ENCODE measurements around the gene DNAJC28. TPM values are rescaled to one million over a fixed set of nuclear protein-coding genes. Genes with fewer than 3 reads are reported as not detected.
A peak's percentile ranks its signal among the peaks of the same experiment; 100 is the strongest.
"Not testable (repeated sequence)": the region's sequence is repeated elsewhere in the genome, so short reads cannot be mapped to it uniquely, and the experiment has no call there.

The DNAJC28 gene
- total RNA-seq, 1 donor from 2014 or later: 0.99 TPM

GRCh38 chr21:33481314-33481943 lies 10.1 kb downstream of the DNAJC28 start:
- no peak for DNase-seq (ENCODE audit: low read depth in 2 of 2)

GRCh38 chr21:33480481-33481103 lies 10.9 kb downstream of the DNAJC28 start:
- DNase-seq (ENCODE audit: low read depth in 2 of 2): no peak

GRCh38 chr21:33479679-33480480 lies 11.6 kb downstream of the DNAJC28 start, which contains the start of gene TMEM50B:
TSS of gene TMEM50B (minus strand) at chr21:33479974. CDS start at chr21:33468885, 11,089 bp downstream.
- DNase-seq (ENCODE audit: low read depth in 2 of 2): peak; percentile 97 to 98

DNA sequence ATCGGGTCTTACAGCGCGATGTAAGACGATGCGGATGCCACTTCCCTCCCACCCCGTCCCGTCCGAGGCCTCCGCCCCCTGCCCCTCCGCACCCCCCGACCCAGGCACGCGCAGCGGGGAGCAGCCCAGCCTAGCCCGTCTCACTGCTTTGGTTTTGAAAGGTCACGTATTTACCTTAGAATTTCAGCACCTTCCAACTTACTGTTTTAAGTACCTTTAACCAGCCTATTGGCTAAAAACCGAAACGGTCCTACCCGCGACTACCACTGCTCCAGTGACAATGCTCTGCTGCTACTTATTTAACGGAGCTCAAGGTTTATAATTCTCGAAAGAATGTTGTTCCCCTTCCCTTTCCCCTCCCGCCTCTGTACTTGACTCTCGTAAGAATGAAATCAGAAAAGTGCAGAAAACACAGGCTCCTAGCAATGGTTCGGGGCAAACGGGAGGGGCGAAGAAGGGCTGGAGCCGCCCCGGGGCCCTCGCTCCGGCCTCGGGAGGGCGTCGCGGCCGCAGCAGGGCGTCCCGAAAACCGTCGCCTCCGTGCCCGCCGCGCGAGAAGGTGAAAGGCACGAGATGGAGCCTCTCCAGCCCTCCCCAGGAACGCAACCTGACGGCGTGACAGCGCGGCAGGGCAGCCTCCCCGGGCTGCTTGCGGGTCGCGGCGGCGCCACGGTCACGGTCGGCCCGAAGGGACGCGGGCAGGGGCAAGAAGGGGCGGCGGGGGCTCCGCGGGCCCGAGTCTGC lies 12.4 kb downstream of the DNAJC28 start:
- DNase-seq (ENCODE audit: low read depth in 2 of 2): peak; percentile 39 to 42

DNA sequence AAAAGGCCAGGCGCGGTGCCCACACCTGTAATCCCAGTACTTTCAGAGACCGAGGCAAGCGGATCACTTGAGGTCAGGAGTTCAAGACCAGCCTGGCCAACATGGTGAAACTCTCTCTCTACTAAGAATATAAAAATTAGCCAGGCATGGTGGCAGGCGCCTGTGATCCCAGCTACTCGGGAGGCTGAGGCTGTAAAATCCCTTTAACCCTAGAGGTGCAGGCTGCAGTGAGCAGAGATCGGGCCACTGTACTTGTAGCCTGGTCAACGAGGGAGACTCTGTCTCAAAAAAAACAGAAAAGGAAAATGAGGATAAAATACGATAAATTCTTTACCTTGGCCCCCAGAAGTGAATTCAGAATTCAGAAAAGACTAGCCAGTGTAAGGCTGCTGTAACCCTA lies 13.3 kb downstream of the DNAJC28 start:
- peak in 1 of 2 donors; percentile 1 for DNase-seq (ENCODE audit: low read depth in 2 of 2)

DNA sequence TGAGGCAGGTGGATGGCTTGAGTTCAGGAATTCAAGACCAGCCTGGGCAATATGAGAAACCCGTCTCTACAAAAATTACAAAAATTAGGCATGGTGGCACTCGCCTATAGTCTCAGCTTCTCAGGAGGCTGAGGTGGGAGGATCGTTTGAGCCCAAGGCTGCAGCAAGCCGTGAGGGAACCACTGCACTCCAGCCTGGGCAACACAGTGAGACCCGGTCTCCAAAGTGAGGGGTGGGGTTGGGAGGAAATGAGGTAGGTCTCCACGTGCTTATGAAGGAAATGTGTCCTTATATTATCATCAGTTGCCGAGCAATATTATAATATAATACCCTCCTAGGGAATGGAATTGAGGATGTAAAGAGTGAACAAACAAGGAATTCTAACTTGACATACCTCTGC lies 14.4 kb downstream of the DNAJC28 start:
- no peak for DNase-seq (ENCODE audit: low read depth in 2 of 2)

DNA sequence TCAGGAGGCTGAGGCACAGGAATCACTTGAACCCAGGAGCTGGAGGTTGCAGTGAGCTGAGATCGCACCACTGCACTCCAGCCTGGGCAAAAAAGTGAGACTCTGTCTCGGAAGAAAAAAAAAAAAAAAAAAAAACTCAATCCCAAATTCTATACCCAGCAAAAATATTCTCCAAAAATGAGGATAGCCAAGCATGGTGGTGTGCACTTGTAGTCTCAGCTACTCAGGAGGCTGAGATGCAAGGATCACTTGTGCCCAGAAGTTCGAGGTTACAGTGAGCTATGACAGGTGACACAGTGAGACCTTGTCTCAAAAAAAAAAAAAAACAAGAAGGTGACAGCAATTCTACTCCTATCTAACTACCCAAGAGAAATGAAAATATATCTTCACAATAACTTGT lies 18.2 kb downstream of the DNAJC28 start:
- no peak for DNase-seq (ENCODE audit: low read depth in 2 of 2)

GRCh38 chr21:33470701-33471100 lies 20.8 kb downstream of the DNAJC28 start:
- no peak for DNase-seq (ENCODE audit: low read depth in 2 of 2)

DNA sequence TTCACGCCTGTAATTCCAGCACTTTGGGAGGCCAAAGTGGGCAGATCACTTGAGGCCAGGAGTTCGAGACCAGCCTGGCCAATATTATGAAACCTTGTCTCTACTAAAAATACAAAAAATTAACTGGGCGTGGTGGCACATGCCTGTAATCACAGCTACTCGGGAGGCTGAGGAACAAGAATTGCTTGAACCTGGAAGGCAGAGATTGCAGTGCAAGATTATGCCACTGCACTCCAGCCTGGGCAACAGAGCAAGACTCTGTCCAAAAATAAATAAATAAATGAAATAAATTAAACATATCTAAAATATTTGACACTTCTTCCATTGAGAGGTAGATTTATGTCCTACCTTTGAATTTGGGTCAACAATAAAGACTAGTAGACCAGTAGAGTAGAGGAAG lies 22.3 kb downstream of the DNAJC28 start:
- not testable (repeated sequence) for DNase-seq (ENCODE audit: low read depth in 2 of 2)

DNA sequence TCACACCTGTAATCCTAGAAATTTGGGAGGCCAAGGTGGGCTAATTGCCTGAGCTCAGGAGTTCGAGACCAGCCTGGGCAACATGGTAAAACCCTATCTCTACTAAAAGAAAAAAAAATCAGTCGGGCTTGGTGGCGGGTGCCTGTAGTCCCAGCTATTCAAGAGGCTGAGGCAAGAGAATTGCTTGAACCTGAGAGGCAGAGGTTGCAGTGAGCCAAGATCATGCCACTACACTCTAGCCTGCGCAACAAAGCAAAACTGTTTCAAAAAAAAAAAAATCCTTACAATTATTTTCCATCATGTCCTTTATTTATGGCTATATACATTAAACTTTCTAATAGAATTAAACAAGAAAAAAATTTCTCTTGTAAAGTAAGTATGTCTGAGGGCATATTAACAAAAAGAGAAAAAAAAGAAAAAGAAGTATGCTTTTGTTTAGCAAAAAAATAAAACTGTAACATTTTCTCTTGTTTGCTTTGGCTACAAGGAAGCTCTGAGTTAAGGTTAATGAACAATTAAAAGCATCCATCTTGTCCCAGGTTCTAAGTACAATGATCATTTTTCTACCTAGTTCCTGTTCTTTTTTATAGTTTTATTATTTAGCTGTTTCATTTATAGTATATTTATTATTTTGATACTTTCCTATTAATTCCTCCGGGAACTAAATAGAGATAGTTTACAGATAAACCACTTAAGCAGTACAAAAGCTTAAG lies 29.8 kb downstream of the DNAJC28 start:
- DNase-seq (ENCODE audit: low read depth in 2 of 2): no peak

GRCh38 chr21:33458861-33459260 lies 32.7 kb downstream of the DNAJC28 start:
- no peak for DNase-seq (ENCODE audit: low read depth in 2 of 2)

DNA sequence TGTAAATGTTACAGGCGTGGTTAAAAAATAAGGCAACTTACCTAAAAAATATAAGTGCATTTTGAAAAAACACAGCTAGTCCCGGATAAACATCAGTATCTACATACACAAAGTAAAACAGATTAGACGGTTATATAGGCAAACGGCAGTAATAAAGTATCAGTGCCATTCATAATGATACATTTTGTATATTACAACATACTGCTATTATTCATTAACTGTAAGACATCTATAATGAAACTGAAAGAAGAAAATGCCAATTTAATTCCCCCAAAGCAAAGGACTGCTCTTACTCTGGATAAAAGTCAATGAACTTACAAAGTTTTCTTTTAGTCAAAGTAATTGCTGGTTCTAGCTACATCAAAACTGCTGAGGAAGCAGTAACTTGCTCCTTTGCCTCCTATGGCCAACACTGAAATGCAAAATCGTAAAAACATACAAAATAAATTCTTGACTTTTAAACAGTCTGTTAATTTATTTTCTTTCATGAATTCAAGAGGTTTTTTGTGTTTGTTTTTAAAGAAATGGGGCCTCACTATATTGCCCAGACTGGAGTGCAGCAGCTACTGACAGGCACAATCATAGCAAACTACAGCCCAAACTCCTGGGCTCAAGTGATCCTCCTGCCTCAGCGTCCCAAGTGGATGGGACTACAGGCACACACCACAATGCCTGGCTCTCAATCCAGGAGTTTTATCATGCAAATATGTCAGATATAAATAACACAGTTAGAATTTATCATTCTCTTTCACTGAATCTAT lies 35.6 kb downstream of the DNAJC28 start:
- DNase-seq (ENCODE audit: low read depth in 2 of 2): no peak

DNA sequence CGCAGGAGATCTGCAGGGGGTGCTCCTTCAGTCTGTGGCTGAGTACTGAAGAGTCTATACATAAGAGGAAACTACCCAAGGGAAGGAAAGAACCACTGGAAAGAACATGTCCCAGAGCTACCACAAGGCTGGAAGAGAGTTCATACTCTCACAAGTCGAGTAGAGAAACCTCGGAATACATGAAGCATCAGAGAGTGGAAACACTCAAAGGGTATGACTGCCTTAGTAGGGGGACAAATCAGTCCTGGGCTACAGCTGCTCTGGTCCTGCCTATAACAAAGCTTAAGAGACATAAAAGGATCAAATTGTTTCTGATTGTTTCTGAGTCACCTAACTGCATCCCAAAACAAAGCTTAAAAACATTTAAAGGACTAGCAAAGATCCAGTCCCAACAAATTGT lies 39.2 kb downstream of the DNAJC28 start:
- DNase-seq (ENCODE audit: low read depth in 2 of 2): no peak

GRCh38 chr21:33451634-33452071 lies 39.9 kb downstream of the DNAJC28 start:
- no peak for DNase-seq (ENCODE audit: low read depth in 2 of 2)

- no peak for DNase-seq (ENCODE audit: low read depth in 2 of 2)
These were observed 41.9 kb downstream of the DNAJC28 start for GRCh38 chr21:33449616-33450015.

DNA sequence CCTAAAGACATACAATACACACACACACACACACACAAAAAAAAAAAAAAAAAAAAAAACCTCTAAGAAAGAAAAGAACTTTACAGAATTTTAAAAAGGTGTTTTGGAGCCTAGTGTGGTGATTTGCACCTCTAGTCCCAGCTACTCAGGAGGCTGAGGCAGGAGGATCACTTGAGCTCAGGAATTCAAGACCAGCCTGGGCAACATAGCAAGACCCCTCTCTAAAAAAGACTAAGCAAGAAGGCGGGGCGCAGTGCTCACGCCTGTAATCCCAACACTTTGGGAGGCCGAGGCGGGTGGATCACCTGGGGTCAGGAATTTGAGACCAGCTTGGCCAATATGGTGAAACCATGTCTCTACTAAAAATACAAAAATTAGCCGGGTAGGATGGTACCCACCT lies 44.9 kb downstream of the DNAJC28 start:
- not testable (repeated sequence) for DNase-seq (ENCODE audit: low read depth in 2 of 2)

- DNase-seq (ENCODE audit: low read depth in 2 of 2): no peak
These were observed 47.0 kb downstream of the DNAJC28 start for GRCh38 chr21:33444499-33444898.

DNA sequence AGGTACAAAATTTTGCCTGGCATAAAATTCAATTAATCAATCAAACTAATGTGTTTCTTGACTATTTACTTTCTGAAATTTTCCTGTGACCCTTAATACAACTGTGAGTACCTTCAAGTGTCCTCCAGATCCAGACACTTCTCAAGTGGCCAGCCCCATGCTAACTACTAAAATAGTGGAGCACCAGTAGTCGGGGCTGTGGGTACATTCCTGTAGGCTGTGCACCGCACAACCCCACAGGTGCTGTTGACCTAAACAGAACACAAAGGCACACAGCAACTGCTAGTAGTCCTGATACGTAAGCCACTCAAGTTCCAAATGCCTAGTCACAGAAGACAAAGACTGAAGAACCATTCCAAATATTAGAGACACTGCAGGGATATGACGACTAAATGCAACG lies 48.3 kb downstream of the DNAJC28 start:
- DNase-seq (ENCODE audit: low read depth in 2 of 2): no peak

DNA sequence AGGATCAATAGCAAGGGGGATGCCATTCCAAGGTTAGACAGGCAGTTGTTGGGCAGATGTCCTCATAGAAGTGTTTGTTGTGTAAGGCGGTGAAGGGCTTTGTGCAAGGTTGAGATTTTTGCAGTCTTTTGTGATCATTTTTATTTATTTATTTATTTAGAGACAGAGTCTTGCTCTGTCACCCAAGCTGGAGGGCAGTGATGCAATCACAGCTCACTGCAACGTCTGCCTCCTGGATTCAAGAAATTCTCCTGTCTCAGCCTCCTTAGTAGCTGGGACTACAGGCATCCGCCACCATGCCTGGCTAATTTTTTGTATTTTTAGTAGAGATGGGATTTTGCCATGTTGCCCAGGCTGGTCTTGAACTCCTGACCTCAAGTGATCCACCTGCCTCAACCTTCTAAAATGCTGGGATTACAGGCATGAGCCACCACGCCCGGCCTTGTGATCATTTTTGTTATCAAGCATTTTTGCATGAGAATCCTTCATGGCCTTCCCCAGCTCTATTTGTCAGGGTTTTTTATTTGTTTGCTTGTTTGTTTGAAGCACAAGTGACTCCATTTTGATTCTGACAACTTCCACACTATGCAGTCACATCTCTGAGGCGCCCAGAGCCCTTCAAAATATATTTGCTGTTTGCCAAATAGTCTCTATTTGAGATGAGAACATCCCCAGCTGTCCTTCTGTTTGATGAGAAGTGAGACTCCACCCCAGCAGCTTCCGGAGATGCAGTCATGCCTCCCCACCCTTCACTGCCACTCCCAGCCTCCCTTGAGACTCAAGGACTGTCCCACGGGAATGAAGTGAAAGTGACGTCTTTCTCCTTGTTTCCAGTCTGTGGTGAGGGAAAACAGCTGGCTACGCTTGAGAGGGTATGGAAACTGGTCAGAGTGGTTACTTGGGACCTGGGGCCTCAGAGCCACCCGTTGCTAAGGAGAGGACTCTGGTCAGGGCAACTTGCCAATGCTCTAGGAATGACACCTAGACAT lies 49.7 kb downstream of the DNAJC28 start:
- peak in 1 of 2 donors; percentile 94 for DNase-seq (ENCODE audit: low read depth in 2 of 2)

All from lung microvascular endothelial cell (primary cell).